Stimulated activated CD8-positive, alpha-beta memory T cell treated with anti-CD3 and anti-CD28 coated beads, Interleukin-7, amount 100 ng/mL, for 24 hours (primary cell): ENCODE measurements around the gene FGF5.

Source experiments
- DNase-seq: peaks from one replicate; pipeline ENCODE4 v3.0.0-alpha.2; 2020; ENCODE audit warnings: low read depth

The FGF5 gene

GRCh38 chr4:80340036-80340435 is 73.6 kb downstream of the FGF5 start:
- no peak for DNase-seq
